Uterus (tissue), 2 donors: ENCODE measurements around the gene PCNX2.

Source experiments
- CTCF ChIP-seq, 4 experiments: fragments of 200-600 bp in 2 of 4; fragments of 450-650 bp in 2 of 4; sonication (generic) in 2 of 4; IDR thresholded peaks; one replicate each; pipeline ENCODE4 v1.5.1; 2016 to 2019; ENCODE audit warnings: antibody characterized with exemption in 4 of 4, mild to moderate bottlenecking in 2 of 4, moderate library complexity in 1 of 4
- POLR2A ChIP-seq, 2 donors: fragments of 450-650 bp; IDR thresholded peaks; one replicate each; pipeline ENCODE4 v1.6.1; 2016; ENCODE audit warnings: antibody characterized with exemption in 2 of 2, mild to moderate bottlenecking in 1 of 2, moderate library complexity in 1 of 2

DNA sequence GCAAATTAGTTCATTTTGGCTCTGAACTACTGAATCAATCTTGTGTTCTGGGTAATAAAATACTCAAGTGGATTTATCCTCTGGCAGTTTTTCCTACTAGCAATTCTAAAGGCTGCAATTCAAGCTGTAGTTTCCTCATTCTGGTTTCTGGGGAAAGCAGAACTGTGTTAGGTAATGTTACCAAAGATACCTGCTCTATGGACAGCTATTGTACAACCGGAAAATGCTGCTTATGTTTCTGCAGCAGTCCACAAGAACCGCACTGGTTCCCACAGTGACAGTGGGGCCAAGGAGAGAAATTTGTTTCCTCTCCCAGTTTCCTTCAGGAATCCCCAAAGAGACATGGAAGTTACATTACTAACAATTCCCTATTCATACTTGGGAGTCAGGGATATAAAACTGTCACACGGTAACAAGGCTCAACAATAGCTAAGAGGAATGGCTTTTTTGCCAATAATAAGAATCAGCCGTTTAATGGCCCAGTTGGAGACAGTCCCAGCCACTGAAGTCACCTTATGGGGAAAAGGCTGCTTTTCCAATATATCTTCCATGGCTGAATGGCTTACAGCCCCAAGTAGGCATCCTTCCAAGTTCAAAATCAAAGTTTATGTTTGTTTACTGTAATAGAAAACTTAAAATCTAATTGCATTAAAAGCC is 52.6 kb downstream of the PCNX2 start:
- TF ChIP-seq CTCF (IDR thresholded peaks at IDR 0.05) (no peak), POLR2A (IDR thresholded peaks at IDR 0.05) (no peak)
